ENCODE measurements around the gene ANKRD23. TPM values are rescaled to one million over a fixed set of nuclear protein-coding genes. Genes with fewer than 3 reads are reported as not detected.

Gene ANKRD23
- polyA plus RNA-seq, 1 donor from 2014 or later: 12.1 TPM

- H3K27ac ChIP-seq (ENCODE audit: low read length): no peak overlapping the region
- no peak overlapping the region for H3K9ac ChIP-seq (ENCODE audit: low read length)
- no peak overlapping the region for H3K4me3 ChIP-seq (ENCODE audit: low read length)
- H3K9me3 ChIP-seq (ENCODE audit: low read length): no peaks in the 10 kb centered on the region
- no peaks in the 10 kb centered on the region for H3F3A ChIP-seq (ENCODE audit: insufficient read depth, low read length, poor library complexity, severe bottlenecking)
- no peaks in the 10 kb centered on the region for H3K36me3 ChIP-seq (ENCODE audit: insufficient read depth, low read length)
- H3K4me2 ChIP-seq (ENCODE audit: low read length): no peak overlapping the region
- no peaks in the 10 kb centered on the region for H4K20me1 ChIP-seq (ENCODE audit: insufficient read depth)
- H2AFZ ChIP-seq (ENCODE audit: low read depth, low read length): no peak overlapping the region
- H3K79me2 ChIP-seq (replicated peaks; ENCODE audit: insufficient read depth, low read length): no peaks in the 10 kb centered on the region
- TF ChIP-seq CTCF (IDR thresholded peaks at IDR 0.05; ENCODE audit: poor library complexity, severe bottlenecking): no peak
- no peaks in the 10 kb centered on the region for H3K27me3 ChIP-seq (ENCODE audit: insufficient read depth, low read depth, low read length)
- no peaks in the 10 kb centered on the region for H3K9me2 ChIP-seq (ENCODE audit: insufficient read depth, low read length)
Measured at GRCh38 chr2:96877631-96878092, 33.8 kb upstream of the ANKRD23 start.

- H3K36me3 ChIP-seq (ENCODE audit: insufficient read depth, low read length): no peaks in the 10 kb centered on the region
- H2AFZ ChIP-seq (ENCODE audit: low read depth, low read length): no peak overlapping the region
- no peaks in the 10 kb centered on the region for H4K20me1 ChIP-seq (ENCODE audit: insufficient read depth)
- H3K27me3 ChIP-seq (ENCODE audit: insufficient read depth, low read depth, low read length): no peaks in the 10 kb centered on the region
- no peaks in the 10 kb centered on the region for H3K9me3 ChIP-seq (ENCODE audit: low read length)
- no peaks in the 10 kb centered on the region for H3K79me2 ChIP-seq (replicated peaks; ENCODE audit: insufficient read depth, low read length)
- no peak overlapping the region for H3K4me2 ChIP-seq (ENCODE audit: low read length)
- no peak for TF ChIP-seq POLR2AphosphoS5 (IDR thresholded peaks at IDR 0.05)
- TF ChIP-seq SMC3 (conservative IDR thresholded peaks at IDR 0.05; ENCODE audit: poor library complexity): no peak
- no peak for TF ChIP-seq TAF1 (IDR thresholded peaks at IDR 0.05; ENCODE audit: low read depth)
- TF ChIP-seq RAD21 (conservative IDR thresholded peaks at IDR 0.05): no peak
- no peak for TF ChIP-seq EZH2 (IDR thresholded peaks at IDR 0.05; ENCODE audit: borderline replicate concordance, insufficient read depth, low read length, poor library complexity, severe bottlenecking)
- TF ChIP-seq MXI1 (conservative IDR thresholded peaks at IDR 0.05; ENCODE audit: poor library complexity, severe bottlenecking): no peak
- no peak for TF ChIP-seq REST (IDR thresholded peaks at IDR 0.05; ENCODE audit: borderline replicate concordance)
- no peak for TF ChIP-seq EP300 (conservative IDR thresholded peaks at IDR 0.05; ENCODE audit: poor library complexity, severe bottlenecking)
- no peaks in the 10 kb centered on the region for H3K9me2 ChIP-seq (ENCODE audit: insufficient read depth, low read length)
- no peak overlapping the region for H3K4me3 ChIP-seq (ENCODE audit: low read length)
- no peak overlapping the region for H3K9ac ChIP-seq (ENCODE audit: low read length)
- H3K27ac ChIP-seq (ENCODE audit: low read length): no peak overlapping the region
- no peaks in the 10 kb centered on the region for H3F3A ChIP-seq (ENCODE audit: insufficient read depth, low read length, poor library complexity, severe bottlenecking)
Measured at GRCh38 chr2:96877042-96877451, 33.2 kb upstream of the ANKRD23 start.
